Measurements from ENCODE around the gene FYB1.
A peak's percentile ranks its signal among the peaks of the same experiment; 100 is the strongest.

The FYB1 gene

GRCh38 chr5:39225405-39226099 is 6.2 kb upstream of the FYB1 start:
- no peak for TF ChIP-seq CTCF (IDR thresholded peaks at IDR 0.05)

- no peak for TF ChIP-seq CTCF (IDR thresholded peaks at IDR 0.05)
Observed at GRCh38 chr5:39224196-39224761, 4.9 kb upstream of the FYB1 start.

- TF ChIP-seq CTCF (IDR thresholded peaks at IDR 0.05): no peak
Observed at GRCh38 chr5:39223565-39224156, 4.3 kb upstream of the FYB1 start.

GRCh38 chr5:39220280-39221030 is 1.1 kb upstream of the FYB1 start:
- TF ChIP-seq CTCF (IDR thresholded peaks at IDR 0.05): no peak

GRCh38 chr5:39218482-39219402 is 621 bp downstream of the FYB1 start:
- TF ChIP-seq CTCF (IDR thresholded peaks at IDR 0.05): no peak

GRCh38 chr5:39217365-39218281 is 1.7 kb downstream of the FYB1 start:
- TF ChIP-seq CTCF (IDR thresholded peaks at IDR 0.05): peak; percentile 94

All from LNCAP (cell line).